ENCODE results near the gene UNC50. TPM values are rescaled to one million over a fixed set of nuclear protein-coding genes. Genes with fewer than 3 reads are reported as not detected.
"Not testable (repeated sequence)": the region's sequence is repeated elsewhere in the genome, so short reads cannot be mapped to it uniquely, and the experiment has no call there.

UNC50 gene
- total and polyA plus RNA-seq, 2 donors (not counting 1 experiment from before 2014, with no cell fraction given), result 27.2 to 38.8 TPM

GRCh38 chr2:98658816-98659490, 50.6 kb downstream of the UNC50 start:
- Mint-ChIP-seq H3K27ac (peak overlapping the region; percentile 18), H3K27me3 (no peaks in the 10 kb centered on the region), H3K4me3 (no peak overlapping the region), H3K4me1 (peaks cover 20% of the 10 kb centered on the region), H3K9me3 (ENCODE audit: insufficient read depth) (no peaks in the 10 kb centered on the region)
- intact Hi-C loops (cut with micrococcal nuclease), result loop anchor here (10.0 kb wide), 1 partner anchor 46 kb away; no protein-coding TSS in a partner anchor
- H3K27ac ChIP-seq (ENCODE audit: low read length in 2 of 2), result no peak overlapping the region
- no peak overlapping the region for H2AFZ ChIP-seq (ENCODE audit: insufficient read depth, low read depth, low read length, poor library complexity, severe bottlenecking)
- no peak overlapping the region for H3K4me2 ChIP-seq (replicated peaks; ENCODE audit: low read depth, low read length, poor library complexity, severe bottlenecking)
- no peaks in the 10 kb centered on the region for H3K79me2 ChIP-seq (ENCODE audit: control insufficient read depth, insufficient read depth, low read length)
- 83% methylated on average over 2 of the region's 4 CpGs for WGBS (ENCODE audit: insufficient coverage)
- H3K4me1 ChIP-seq (ENCODE audit: control insufficient read depth in 2 of 2, insufficient read depth in 2 of 2, low read length in 2 of 2), result peaks cover 5 to 8% of the 10 kb centered on the region in 2 donors
- ChIA-PET POLR2A (interaction anchor here (0.6 kb wide), 1 partner anchor 108 kb away, joined by 7 read pairs; no protein-coding TSS in a partner anchor), CTCF (interaction anchor here (3.2 kb wide), 1 partner anchor 10 kb away, joined by 13 read pairs; no protein-coding TSS in a partner anchor)
- H3K27me3 ChIP-seq (replicated peaks in 1 of 4; ENCODE audit: control extremely low read depth in 1 of 4, control insufficient read depth in 3 of 4, insufficient read depth in 4 of 4, low read length in 3 of 4), result no peaks in the 10 kb centered on the region
- ATAC-seq (ENCODE audit: low read depth), result no peak
- TF ChIP-seq CTCF (IDR thresholded peaks at IDR 0.05), result no peak
- TF ChIP-seq EZH2 (IDR thresholded peaks at IDR 0.05; ENCODE audit: borderline replicate concordance, insufficient read depth, low read depth, low read length, poor library complexity, severe bottlenecking), result no peak
- no peaks in the 10 kb centered on the region for H3K9me3 ChIP-seq (ENCODE audit: control extremely low read depth in 1 of 3, control insufficient read depth in 2 of 3, insufficient read depth in 1 of 3, low read length in 2 of 3)
- DNase-seq, result no peak
- no peak overlapping the region for H3K9ac ChIP-seq (ENCODE audit: low read length)
- no peaks in the 10 kb centered on the region for H4K20me1 ChIP-seq (ENCODE audit: control insufficient read depth, insufficient read depth, low read length, poor library complexity, severe bottlenecking)
- H3K4me3 ChIP-seq (ENCODE audit: control extremely low read depth in 1 of 5, extremely low read depth in 1 of 5, insufficient read depth in 1 of 5, low read depth in 2 of 5, low read length in 4 of 5), result no peak overlapping the region
- H3K36me3 ChIP-seq (replicated peaks in 1 of 2; ENCODE audit: control extremely low read depth in 1 of 2, control insufficient read depth in 1 of 2, extremely low read depth in 1 of 2, insufficient read depth in 2 of 2, low read length in 1 of 2), result peaks cover 0 to 5% of the 10 kb centered on the region in 2 experiments

GRCh38 chr2:98659491-98659840, 51.1 kb downstream of the UNC50 start:
- H3K27ac Mint-ChIP-seq; H3K36me3 ChIP-seq (replicated peaks in 1 of 2; ENCODE audit: control extremely low read depth in 1 of 2, control insufficient read depth in 1 of 2, extremely low read depth in 1 of 2, insufficient read depth in 2 of 2, low read length in 1 of 2); H4K20me1 ChIP-seq (ENCODE audit: control insufficient read depth, insufficient read depth, low read length, poor library complexity, severe bottlenecking); H3K79me2 ChIP-seq (ENCODE audit: control insufficient read depth, insufficient read depth, low read length); DNase-seq; H3K4me3 ChIP-seq (ENCODE audit: control extremely low read depth in 1 of 5, extremely low read depth in 1 of 5, insufficient read depth in 1 of 5, low read depth in 2 of 5, low read length in 4 of 5); H3K27me3 Mint-ChIP-seq; H3K4me1 ChIP-seq (ENCODE audit: control insufficient read depth in 2 of 2, insufficient read depth in 2 of 2, low read length in 2 of 2); H3K4me3 Mint-ChIP-seq; H3K9me3 Mint-ChIP-seq (ENCODE audit: insufficient read depth); H3K4me2 ChIP-seq (replicated peaks; ENCODE audit: low read depth, low read length, poor library complexity, severe bottlenecking); H3K27ac ChIP-seq (ENCODE audit: low read length in 2 of 2); H2AFZ ChIP-seq (ENCODE audit: insufficient read depth, low read depth, low read length, poor library complexity, severe bottlenecking); H3K9me3 ChIP-seq (ENCODE audit: control extremely low read depth in 1 of 3, control insufficient read depth in 2 of 3, insufficient read depth in 1 of 3, low read length in 2 of 3); H3K27me3 ChIP-seq (replicated peaks in 1 of 4; ENCODE audit: control extremely low read depth in 1 of 4, control insufficient read depth in 3 of 4, insufficient read depth in 4 of 4, low read length in 3 of 4); H3K9ac ChIP-seq (ENCODE audit: low read length); ATAC-seq (ENCODE audit: low read depth): not testable (repeated sequence)
- POLR2A ChIA-PET, result interaction anchor here (0.6 kb wide), 1 partner anchor 107 kb away, joined by 7 read pairs; no protein-coding TSS in a partner anchor
- CTCF ChIA-PET, result interaction anchor here (3.2 kb wide), 1 partner anchor 10 kb away, joined by 13 read pairs; no protein-coding TSS in a partner anchor
- WGBS (ENCODE audit: insufficient coverage), result 100% methylated on average over 1 of the region's 3 CpGs
- intact Hi-C loops (cut with micrococcal nuclease), result loop anchor here (10.0 kb wide), 1 partner anchor 45 kb away; no protein-coding TSS in a partner anchor
- peaks cover 22% of the 10 kb centered on the region for H3K4me1 Mint-ChIP-seq

Data from B cell (primary cell).